ENCODE results near the gene HMX1. TPM values are rescaled to one million over a fixed set of nuclear protein-coding genes. Genes with fewer than 3 reads are reported as not detected.

HMX1 gene
- total RNA-seq, 1 donor from 2014 or later, result not detected

- Histone ChIP-seq H3K9me3 (no peaks in the 10 kb centered on the region), H3K36me3 (no peaks in the 10 kb centered on the region), H3K4me3 (no peak overlapping the region), H3K4me1 (no peaks in the 10 kb centered on the region), H3K27me3 (peaks cover 71% of the 10 kb centered on the region), H3K27ac (no peak overlapping the region)
- intact Hi-C loops (cut with DNase I), result no loop called here
- no peak for ATAC-seq
- no peak for TF ChIP-seq CTCF (IDR thresholded peaks at IDR 0.05)
- DNase-seq, result no peak
These were observed 5.5 kb upstream of the HMX1 start for GRCh38 chr4:8876982-8877779.

- Histone ChIP-seq H3K27ac (no peak overlapping the region), H3K36me3 (no peaks in the 10 kb centered on the region), H3K9me3 (no peaks in the 10 kb centered on the region), H3K4me3 (no peak overlapping the region), H3K4me1 (no peaks in the 10 kb centered on the region), H3K27me3 (peaks cover 77% of the 10 kb centered on the region)
- no peak for DNase-seq
- TF ChIP-seq CTCF (IDR thresholded peaks at IDR 0.05), result no peak
- intact Hi-C loops (cut with DNase I), result no loop called here
- ATAC-seq, result no peak
These were observed 3.4 kb upstream of the HMX1 start for GRCh38 chr4:8874896-8875680.

- Histone ChIP-seq H3K9me3 (no peaks in the 10 kb centered on the region), H3K27ac (no peak overlapping the region), H3K4me3 (no peak overlapping the region), H3K4me1 (no peaks in the 10 kb centered on the region), H3K27me3 (peaks cover 85% of the 10 kb centered on the region), H3K36me3 (no peaks in the 10 kb centered on the region)
- TF ChIP-seq CTCF (IDR thresholded peaks at IDR 0.05), result no peak
- intact Hi-C loops (cut with DNase I), result no loop called here
- no peak for DNase-seq
- ATAC-seq, result no peak
These were observed 2.6 kb upstream of the HMX1 start for GRCh38 chr4:8874003-8874895.

GRCh38 chr4:8872402-8873291 lies 1.0 kb upstream of the HMX1 start:
- H3K36me3 ChIP-seq, result no peaks in the 10 kb centered on the region
- H3K27me3 ChIP-seq, result peaks cover 86% of the 10 kb centered on the region

More at GRCh38 chr4:8872402-8873291, 1.0 kb upstream of the HMX1 start:
- no peak for ATAC-seq
- no peak for DNase-seq
- no peak for TF ChIP-seq CTCF (IDR thresholded peaks at IDR 0.05)
- Histone ChIP-seq H3K9me3 (no peaks in the 10 kb centered on the region), H3K4me1 (no peaks in the 10 kb centered on the region), H3K27ac (no peak overlapping the region), H3K4me3 (no peak overlapping the region)
- intact Hi-C loops (cut with DNase I), result no loop called here
